Type B pancreatic cell (in vitro differentiated cells): Measurements from ENCODE around the gene CNTNAP2. TPM values are rescaled to one million over a fixed set of nuclear protein-coding genes. Genes with fewer than 3 reads are reported as not detected.
"Not testable (repeated sequence)": the region's sequence is repeated elsewhere in the genome, so short reads cannot be mapped to it uniquely, and the experiment has no call there.

Experiments used
- DNase-seq: peaks from one replicate; pipeline ENCODE4 v3.0.0; 2021; ENCODE audit warnings: mixed read lengths; ENCODE audit not compliant: unreplicated experiment; ENCODE audit errors: extremely low spot score
- H3K27ac Mint-ChIP-seq: 2 replicates; pipeline ENCODE4 v1.8.0; 2021; ENCODE audit warnings: mild to moderate bottlenecking, mixed read lengths
- H3K27me3 Mint-ChIP-seq: 2 replicates; pipeline ENCODE4 v1.8.0; 2021; ENCODE audit warnings: mixed read lengths
- H3K36me3 Mint-ChIP-seq: 2 replicates; pipeline ENCODE4 v1.8.0; 2021; ENCODE audit warnings: mixed read lengths
- H3K4me1 Mint-ChIP-seq: one replicate; pipeline ENCODE4 v1.8.0; 2021; ENCODE audit warnings: mixed read lengths; ENCODE audit not compliant: unreplicated experiment
- H3K4me3 Mint-ChIP-seq: 2 replicates; pipeline ENCODE4 v1.8.0; 2021; ENCODE audit warnings: mild to moderate bottlenecking, mixed read lengths
- H3K9me3 Mint-ChIP-seq: 2 replicates; pipeline ENCODE4 v1.8.0; 2021; ENCODE audit warnings: mixed read lengths
- CTCF ChIP-seq: fragments of 200-600 bp; sonication (generic); conservative IDR thresholded peaks from 2 replicates; pipeline ENCODE4 v1.5.0; 2021; ENCODE audit warnings: antibody characterized with exemption, mild to moderate bottlenecking
- total RNA-seq: library from RNA; stranded (reverse); gene quantifications from 2 replicates; pipeline ENCODE4 v1.2.1, GENCODE V29; 2021; ENCODE audit warnings: low replicate concordance

CNTNAP2 gene
- total RNA-seq, 1 donor from 2014 or later = 26.8 TPM

GRCh38 chr7:147731311-147731710 is 1614.7 kb downstream of the CNTNAP2 start:
- no peak for TF ChIP-seq CTCF
- no peak overlapping the region for H3K27ac Mint-ChIP-seq
- DNase-seq = no peak
- H3K36me3 Mint-ChIP-seq = no peaks in the 10 kb centered on the region
- peaks cover 5% of the 10 kb centered on the region for H3K9me3 Mint-ChIP-seq
- no peaks in the 10 kb centered on the region for H3K27me3 Mint-ChIP-seq
- no peaks in the 10 kb centered on the region for H3K4me1 Mint-ChIP-seq
- no peak overlapping the region for H3K4me3 Mint-ChIP-seq

GRCh38 chr7:147737559-147738214 is 1621.1 kb downstream of the CNTNAP2 start:
- not testable (repeated sequence) for H3K27ac Mint-ChIP-seq, H3K9me3 Mint-ChIP-seq

GRCh38 chr7:147742301-147742700 is 1625.7 kb downstream of the CNTNAP2 start:
- no peaks in the 10 kb centered on the region for H3K36me3 Mint-ChIP-seq
- no peaks in the 10 kb centered on the region for H3K27me3 Mint-ChIP-seq
- no peak for DNase-seq
- TF ChIP-seq CTCF = no peak
- H3K9me3 Mint-ChIP-seq = peaks cover 4% of the 10 kb centered on the region
- H3K4me3 Mint-ChIP-seq = no peak overlapping the region
- no peak overlapping the region for H3K27ac Mint-ChIP-seq
- no peaks in the 10 kb centered on the region for H3K4me1 Mint-ChIP-seq

More at GRCh38 chr7:147737559-147738214, 1621.1 kb downstream of the CNTNAP2 start:
- not testable (repeated sequence) for H3K4me3 Mint-ChIP-seq, DNase-seq, H3K4me1 Mint-ChIP-seq, H3K36me3 Mint-ChIP-seq, H3K27me3 Mint-ChIP-seq

GRCh38 chr7:147756300-147756699 is 1639.7 kb downstream of the CNTNAP2 start:
- no peak overlapping the region for H3K27ac Mint-ChIP-seq
- peaks cover 6% of the 10 kb centered on the region for H3K27me3 Mint-ChIP-seq
- DNase-seq = no peak
- H3K36me3 Mint-ChIP-seq = no peaks in the 10 kb centered on the region
- no peaks in the 10 kb centered on the region for H3K9me3 Mint-ChIP-seq
- no peak for TF ChIP-seq CTCF
- no peaks in the 10 kb centered on the region for H3K4me1 Mint-ChIP-seq
- H3K4me3 Mint-ChIP-seq = no peak overlapping the region

GRCh38 chr7:147759327-147759943 is 1642.8 kb downstream of the CNTNAP2 start:
- Mint-ChIP-seq H3K36me3 (no peaks in the 10 kb centered on the region), H3K4me3 (no peak overlapping the region), H3K27ac (no peak overlapping the region), H3K4me1 (no peaks in the 10 kb centered on the region), H3K27me3 (peaks cover 6% of the 10 kb centered on the region), H3K9me3 (no peaks in the 10 kb centered on the region)
- no peak for TF ChIP-seq CTCF
- DNase-seq = no peak

GRCh38 chr7:147765301-147765700 is 1648.7 kb downstream of the CNTNAP2 start:
- no peak overlapping the region for H3K4me3 Mint-ChIP-seq
- no peaks in the 10 kb centered on the region for H3K9me3 Mint-ChIP-seq
- DNase-seq = no peak
- no peak overlapping the region for H3K27ac Mint-ChIP-seq
- no peak for TF ChIP-seq CTCF
- H3K36me3 Mint-ChIP-seq = no peaks in the 10 kb centered on the region
- no peaks in the 10 kb centered on the region for H3K4me1 Mint-ChIP-seq
- H3K27me3 Mint-ChIP-seq = no peaks in the 10 kb centered on the region
